C4-2B (cell line): ENCODE results near the gene MYO1C.

ENCODE experiments used
- H3K27ac ChIP-seq: fragments of 450-650 bp; 2 replicates; pipeline ENCODE4 v1.5.1; 2017
- ZFX ChIP-seq: fragments of 450-650 bp; IDR thresholded peaks from 2 replicates; pipeline ENCODE4 v1.6.1; 2017
- TF ChIP-seq, protein P1 (sequence below): fragments of 450-650 bp; conservative IDR thresholded peaks from 2 replicates; pipeline ENCODE4 v1.5.1; 2017; ENCODE audit warnings: mild to moderate bottlenecking

The MYO1C gene, protein sequence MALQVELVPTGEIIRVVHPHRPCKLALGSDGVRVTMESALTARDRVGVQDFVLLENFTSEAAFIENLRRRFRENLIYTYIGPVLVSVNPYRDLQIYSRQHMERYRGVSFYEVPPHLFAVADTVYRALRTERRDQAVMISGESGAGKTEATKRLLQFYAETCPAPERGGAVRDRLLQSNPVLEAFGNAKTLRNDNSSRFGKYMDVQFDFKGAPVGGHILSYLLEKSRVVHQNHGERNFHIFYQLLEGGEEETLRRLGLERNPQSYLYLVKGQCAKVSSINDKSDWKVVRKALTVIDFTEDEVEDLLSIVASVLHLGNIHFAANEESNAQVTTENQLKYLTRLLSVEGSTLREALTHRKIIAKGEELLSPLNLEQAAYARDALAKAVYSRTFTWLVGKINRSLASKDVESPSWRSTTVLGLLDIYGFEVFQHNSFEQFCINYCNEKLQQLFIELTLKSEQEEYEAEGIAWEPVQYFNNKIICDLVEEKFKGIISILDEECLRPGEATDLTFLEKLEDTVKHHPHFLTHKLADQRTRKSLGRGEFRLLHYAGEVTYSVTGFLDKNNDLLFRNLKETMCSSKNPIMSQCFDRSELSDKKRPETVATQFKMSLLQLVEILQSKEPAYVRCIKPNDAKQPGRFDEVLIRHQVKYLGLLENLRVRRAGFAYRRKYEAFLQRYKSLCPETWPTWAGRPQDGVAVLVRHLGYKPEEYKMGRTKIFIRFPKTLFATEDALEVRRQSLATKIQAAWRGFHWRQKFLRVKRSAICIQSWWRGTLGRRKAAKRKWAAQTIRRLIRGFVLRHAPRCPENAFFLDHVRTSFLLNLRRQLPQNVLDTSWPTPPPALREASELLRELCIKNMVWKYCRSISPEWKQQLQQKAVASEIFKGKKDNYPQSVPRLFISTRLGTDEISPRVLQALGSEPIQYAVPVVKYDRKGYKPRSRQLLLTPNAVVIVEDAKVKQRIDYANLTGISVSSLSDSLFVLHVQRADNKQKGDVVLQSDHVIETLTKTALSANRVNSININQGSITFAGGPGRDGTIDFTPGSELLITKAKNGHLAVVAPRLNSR

DNA sequence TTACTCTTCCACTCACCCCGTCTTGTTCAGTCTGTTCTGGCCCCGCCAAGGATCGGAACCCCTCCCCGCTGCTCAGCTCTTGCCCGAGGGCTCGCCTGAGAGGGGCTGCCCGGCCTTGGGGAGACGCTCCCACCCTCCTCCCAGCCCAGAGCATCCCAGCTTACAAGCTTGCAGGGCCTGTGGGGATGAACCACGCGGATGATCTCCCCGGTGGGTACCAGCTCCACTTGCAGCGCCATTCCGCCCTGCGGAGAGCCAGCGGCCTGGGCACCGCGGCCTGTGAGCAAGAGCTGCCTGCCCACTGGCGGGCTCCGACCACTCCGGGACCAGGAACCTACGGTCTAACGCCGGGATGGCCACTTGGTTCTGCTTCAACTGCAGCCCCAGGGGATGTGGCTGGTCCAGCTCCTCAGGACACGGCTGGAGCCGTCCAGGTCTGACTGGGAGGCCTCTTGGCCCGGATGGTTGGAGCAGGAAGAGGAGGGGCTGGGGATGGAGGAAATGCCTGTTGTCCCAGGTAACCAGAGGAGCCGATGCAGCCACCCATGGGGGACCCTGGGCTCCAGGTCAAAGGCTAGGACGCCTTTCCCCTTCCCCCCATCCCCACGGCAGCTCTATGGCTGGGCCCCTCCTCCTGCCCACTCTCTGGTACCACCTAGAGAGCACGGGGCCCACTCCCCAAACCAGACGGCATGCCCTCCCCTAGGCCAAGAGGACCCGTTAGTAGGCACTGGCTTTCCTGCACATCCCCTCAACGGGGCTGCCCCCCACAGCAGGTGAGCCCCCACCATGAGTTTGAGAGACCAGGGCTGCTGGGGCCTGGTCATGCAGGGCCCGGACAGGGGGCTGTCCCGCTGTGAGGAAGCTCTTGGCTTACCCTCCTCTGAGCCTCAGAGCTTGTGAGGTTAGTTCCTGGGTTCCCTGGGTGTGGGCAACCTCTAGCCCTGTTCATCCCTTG lies at the start of gene MYO1C:
Gene MYO1C (minus strand): TSS at position 438 of the 958 bp plus-strand sequence. CDS start 199 bp downstream, at position 239.
- TF ChIP-seq, protein P1, sequence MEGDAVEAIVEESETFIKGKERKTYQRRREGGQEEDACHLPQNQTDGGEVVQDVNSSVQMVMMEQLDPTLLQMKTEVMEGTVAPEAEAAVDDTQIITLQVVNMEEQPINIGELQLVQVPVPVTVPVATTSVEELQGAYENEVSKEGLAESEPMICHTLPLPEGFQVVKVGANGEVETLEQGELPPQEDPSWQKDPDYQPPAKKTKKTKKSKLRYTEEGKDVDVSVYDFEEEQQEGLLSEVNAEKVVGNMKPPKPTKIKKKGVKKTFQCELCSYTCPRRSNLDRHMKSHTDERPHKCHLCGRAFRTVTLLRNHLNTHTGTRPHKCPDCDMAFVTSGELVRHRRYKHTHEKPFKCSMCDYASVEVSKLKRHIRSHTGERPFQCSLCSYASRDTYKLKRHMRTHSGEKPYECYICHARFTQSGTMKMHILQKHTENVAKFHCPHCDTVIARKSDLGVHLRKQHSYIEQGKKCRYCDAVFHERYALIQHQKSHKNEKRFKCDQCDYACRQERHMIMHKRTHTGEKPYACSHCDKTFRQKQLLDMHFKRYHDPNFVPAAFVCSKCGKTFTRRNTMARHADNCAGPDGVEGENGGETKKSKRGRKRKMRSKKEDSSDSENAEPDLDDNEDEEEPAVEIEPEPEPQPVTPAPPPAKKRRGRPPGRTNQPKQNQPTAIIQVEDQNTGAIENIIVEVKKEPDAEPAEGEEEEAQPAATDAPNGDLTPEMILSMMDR, result no peak
- TF ChIP-seq ZFX, result no peak
- H3K27ac ChIP-seq, result peak within 1 kb of the TSS; percentile 88

DNA sequence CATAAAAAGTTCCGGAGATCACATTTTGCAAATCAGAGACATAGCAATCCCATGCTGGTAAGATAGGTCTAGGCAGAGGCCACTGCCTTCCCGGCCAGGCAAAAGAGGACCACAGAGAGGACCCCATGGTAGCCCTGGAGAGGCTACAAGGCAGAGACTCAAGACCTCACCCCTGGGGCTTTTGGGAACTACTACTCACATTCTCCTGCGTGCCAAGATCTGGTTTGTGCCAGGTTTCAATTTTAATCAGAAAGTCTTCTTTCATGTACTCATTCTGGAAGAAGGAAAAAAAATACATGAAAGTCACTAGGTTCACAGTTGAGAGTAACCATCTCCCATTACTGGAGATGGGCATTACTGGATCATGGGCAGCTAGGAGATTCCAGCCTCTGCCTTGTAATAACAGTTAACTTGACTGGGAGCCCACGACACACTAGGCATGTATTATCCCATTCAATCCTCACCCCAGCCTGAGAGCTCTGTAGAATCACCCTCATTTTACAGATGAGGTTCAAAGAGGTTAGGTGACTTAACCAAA lies 49.0 kb upstream of the MYO1C start:
- H3K27ac ChIP-seq, result no peak overlapping the region
- TF ChIP-seq ZFX, result no peak
- TF ChIP-seq, protein P1, result no peak

DNA sequence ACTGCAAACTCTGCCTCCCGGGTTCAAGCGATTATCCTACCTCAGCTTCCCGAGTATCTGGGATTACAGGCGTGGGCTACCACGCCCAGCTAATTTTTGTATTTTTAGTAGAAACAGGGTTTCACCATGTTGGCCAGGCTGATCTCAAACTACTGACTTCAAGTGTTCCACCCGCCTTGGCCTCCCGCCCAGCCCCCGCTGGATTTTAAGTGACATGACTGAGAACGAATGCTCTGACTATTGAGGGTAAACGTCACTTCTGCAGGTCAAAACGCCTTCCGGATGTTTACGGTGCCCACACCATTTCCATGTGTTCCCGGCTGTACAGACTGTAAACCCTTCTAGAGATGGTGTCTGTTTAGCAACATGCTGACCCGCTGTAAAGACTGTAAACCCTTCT lies 47.3 kb upstream of the MYO1C start:
- TF ChIP-seq, protein P1, result no peak
- TF ChIP-seq ZFX, result no peak
- H3K27ac ChIP-seq, result no peak overlapping the region

DNA sequence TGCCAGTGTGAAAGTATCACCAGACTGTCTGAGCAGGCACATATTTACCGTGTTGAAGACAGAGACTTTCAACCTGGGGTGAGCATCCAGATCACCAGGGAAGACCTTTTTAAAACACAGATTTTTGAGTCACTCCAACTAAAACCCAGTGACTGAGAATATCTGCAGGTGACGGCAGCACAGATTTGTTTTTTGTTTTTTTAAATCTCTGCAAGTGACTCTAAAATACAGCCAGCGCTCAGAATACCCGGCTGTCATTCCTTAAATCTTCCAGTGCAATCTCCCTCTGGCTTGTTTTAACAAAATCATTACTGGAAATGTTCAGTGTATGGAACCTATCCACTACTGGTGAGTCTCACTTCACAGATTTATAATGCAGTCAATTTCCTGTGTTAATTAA lies 43.3 kb upstream of the MYO1C start:
- no peak overlapping the region for H3K27ac ChIP-seq
- TF ChIP-seq, protein P1, result no peak
- TF ChIP-seq ZFX, result no peak

DNA sequence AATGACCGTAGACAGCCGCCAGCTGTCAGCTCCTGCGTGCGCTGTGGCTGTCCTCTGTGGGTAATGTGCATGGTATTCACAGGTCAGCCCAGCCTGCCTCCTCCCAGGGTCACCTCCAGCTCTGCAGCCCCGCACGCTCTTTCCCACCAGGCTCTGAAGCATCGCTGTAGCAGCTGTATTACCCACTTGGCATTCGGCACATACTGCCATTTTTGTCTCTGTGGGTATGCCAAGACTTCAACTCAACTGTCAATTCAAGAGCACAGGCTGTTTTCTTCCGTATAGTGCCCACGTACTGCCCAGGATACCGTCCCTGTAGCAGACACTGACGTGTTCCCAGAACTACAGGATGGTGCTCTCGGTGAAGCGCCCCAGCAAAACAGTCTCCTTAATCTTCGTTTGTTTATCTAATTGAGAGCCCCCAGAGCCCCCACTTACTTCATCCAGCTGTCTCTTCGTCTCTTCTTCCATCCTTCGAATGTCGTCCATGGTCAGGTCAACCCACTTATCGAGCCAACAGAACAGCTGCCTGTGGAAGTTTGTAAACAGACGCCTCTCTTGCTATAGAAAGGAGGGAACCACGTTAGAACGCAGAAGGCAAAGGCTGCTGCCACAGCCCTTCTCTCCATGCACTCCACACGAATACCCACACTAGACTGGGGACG lies 41.3 kb upstream of the MYO1C start:
- no peak overlapping the region for H3K27ac ChIP-seq
- TF ChIP-seq, protein P1, result no peak
- TF ChIP-seq ZFX, result no peak
